ENCODE data around the gene HOXC13. TPM values are rescaled to one million over a fixed set of nuclear protein-coding genes. Genes with fewer than 3 reads are reported as not detected.

HOXC13 gene
- total and polyA plus RNA-seq, 9 of the 15 experiments (the other 6 are each of a cell fraction or from before 2014, with no cell fraction given), result 0.03 to 0.29 (median 0.17) TPM; not detected in 2

GRCh38 chr12:53984901-53985691, 46.5 kb downstream of the HOXC13 start, which contains the start of gene HOXC10 (continued):
- TF ChIP-seq MYNN (IDR thresholded peaks at IDR 0.05) (peak; percentile 65; the same call in 1 of the 2 replicates), MYNN (CRISPR knock-in tag; IDR thresholded peaks at IDR 0.05) (no peak), ARHGAP35 (IDR thresholded peaks at IDR 0.05; ENCODE audit: partially characterized antibody) (no peak), ZFPM2 (CRISPR knock-in tag; IDR thresholded peaks at IDR 0.05) (no peak), ZBED1 (IDR thresholded peaks at IDR 0.05) (no peak), CREB5 (CRISPR knock-in tag; IDR thresholded peaks at IDR 0.05) (no peak), SREBF1 (IDR thresholded peaks at IDR 0.05; ENCODE audit: borderline replicate concordance, low read depth, low read length) (0 out of 2 replicates have a peak, but pooled peaks have one; percentile 28), NCOA1 (IDR thresholded peaks at IDR 0.05; ENCODE audit: low read depth) (no peak), ESRRA (IDR thresholded peaks at IDR 0.05; ENCODE audit: borderline replicate concordance, low read depth) (peak; percentile 14; the same call in 1 of the 2 replicates), JUND (IDR thresholded peaks at IDR 0.05; ENCODE audit: borderline replicate concordance, low read depth, low read length) (peak; percentile 97), JUND (tag; IDR thresholded peaks at IDR 0.05; ENCODE audit: borderline replicate concordance, low read depth, low read length) (peak; percentile 92; the same call in 1 of the 3 replicates), FOXM1 (IDR thresholded peaks at IDR 0.05; ENCODE audit: low read depth) (no peak), FOXM1 (CRISPR knock-in tag; IDR thresholded peaks at IDR 0.05; ENCODE audit: low read depth) (no peak), ZNF408 (CRISPR knock-in tag; IDR thresholded peaks at IDR 0.05; ENCODE audit: low read depth) (no peak), ZNF316 (IDR thresholded peaks at IDR 0.05) (no peak), FUS (optimal IDR thresholded peaks at IDR 0.05; ENCODE audit: low read depth, low read length) (no peak), ZBTB49 (CRISPR knock-in tag; IDR thresholded peaks at IDR 0.05; ENCODE audit: borderline replicate concordance) (no peak)
- TF ChIP-seq, protein P1, sequence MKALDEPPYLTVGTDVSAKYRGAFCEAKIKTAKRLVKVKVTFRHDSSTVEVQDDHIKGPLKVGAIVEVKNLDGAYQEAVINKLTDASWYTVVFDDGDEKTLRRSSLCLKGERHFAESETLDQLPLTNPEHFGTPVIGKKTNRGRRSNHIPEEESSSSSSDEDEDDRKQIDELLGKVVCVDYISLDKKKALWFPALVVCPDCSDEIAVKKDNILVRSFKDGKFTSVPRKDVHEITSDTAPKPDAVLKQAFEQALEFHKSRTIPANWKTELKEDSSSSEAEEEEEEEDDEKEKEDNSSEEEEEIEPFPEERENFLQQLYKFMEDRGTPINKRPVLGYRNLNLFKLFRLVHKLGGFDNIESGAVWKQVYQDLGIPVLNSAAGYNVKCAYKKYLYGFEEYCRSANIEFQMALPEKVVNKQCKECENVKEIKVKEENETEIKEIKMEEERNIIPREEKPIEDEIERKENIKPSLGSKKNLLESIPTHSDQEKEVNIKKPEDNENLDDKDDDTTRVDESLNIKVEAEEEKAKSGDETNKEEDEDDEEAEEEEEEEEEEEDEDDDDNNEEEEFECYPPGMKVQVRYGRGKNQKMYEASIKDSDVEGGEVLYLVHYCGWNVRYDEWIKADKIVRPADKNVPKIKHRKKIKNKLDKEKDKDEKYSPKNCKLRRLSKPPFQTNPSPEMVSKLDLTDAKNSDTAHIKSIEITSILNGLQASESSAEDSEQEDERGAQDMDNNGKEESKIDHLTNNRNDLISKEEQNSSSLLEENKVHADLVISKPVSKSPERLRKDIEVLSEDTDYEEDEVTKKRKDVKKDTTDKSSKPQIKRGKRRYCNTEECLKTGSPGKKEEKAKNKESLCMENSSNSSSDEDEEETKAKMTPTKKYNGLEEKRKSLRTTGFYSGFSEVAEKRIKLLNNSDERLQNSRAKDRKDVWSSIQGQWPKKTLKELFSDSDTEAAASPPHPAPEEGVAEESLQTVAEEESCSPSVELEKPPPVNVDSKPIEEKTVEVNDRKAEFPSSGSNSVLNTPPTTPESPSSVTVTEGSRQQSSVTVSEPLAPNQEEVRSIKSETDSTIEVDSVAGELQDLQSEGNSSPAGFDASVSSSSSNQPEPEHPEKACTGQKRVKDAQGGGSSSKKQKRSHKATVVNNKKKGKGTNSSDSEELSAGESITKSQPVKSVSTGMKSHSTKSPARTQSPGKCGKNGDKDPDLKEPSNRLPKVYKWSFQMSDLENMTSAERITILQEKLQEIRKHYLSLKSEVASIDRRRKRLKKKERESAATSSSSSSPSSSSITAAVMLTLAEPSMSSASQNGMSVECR (CRISPR knock-in tag; IDR thresholded peaks at IDR 0.05), result no peak
- TF ChIP-seq, protein P2, sequence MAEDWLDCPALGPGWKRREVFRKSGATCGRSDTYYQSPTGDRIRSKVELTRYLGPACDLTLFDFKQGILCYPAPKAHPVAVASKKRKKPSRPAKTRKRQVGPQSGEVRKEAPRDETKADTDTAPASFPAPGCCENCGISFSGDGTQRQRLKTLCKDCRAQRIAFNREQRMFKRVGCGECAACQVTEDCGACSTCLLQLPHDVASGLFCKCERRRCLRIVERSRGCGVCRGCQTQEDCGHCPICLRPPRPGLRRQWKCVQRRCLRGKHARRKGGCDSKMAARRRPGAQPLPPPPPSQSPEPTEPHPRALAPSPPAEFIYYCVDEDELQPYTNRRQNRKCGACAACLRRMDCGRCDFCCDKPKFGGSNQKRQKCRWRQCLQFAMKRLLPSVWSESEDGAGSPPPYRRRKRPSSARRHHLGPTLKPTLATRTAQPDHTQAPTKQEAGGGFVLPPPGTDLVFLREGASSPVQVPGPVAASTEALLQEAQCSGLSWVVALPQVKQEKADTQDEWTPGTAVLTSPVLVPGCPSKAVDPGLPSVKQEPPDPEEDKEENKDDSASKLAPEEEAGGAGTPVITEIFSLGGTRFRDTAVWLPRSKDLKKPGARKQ (CRISPR knock-in tag; IDR thresholded peaks at IDR 0.05), result peak; percentile 91; the same call in 1 of the 2 replicates

All from K562 (cell line).